Osteoblast (primary cell): ENCODE data around the gene TMEM108. TPM values are rescaled to one million over a fixed set of nuclear protein-coding genes. Genes with fewer than 3 reads are reported as not detected.
"Not testable (repeated sequence)": the region's sequence is repeated elsewhere in the genome, so short reads cannot be mapped to it uniquely, and the experiment has no call there.

Source experiments
- DNase-seq: peaks from one replicate; pipeline ENCODE4 v3.0.0; 2011; ENCODE audit warnings: low spot score, mixed read lengths; ENCODE audit not compliant: insufficient read length; ENCODE audit errors: missing footprints
- H2AFZ ChIP-seq: 2 replicates; pipeline ENCODE4 v1.6.0; 2011; ENCODE audit warnings: mild to moderate bottlenecking, low read length
- H3K27ac ChIP-seq: 2 replicates; pipeline ENCODE4 v1.5.1; 2011; ENCODE audit warnings: mild to moderate bottlenecking, low read depth, low read length, moderate library complexity
- H3K27me3 ChIP-seq: 2 replicates; pipeline ENCODE4 v1.6.0; 2012; ENCODE audit warnings: mild to moderate bottlenecking, control low read depth, inconsistent platforms, low read length, moderate library complexity; ENCODE audit not compliant: insufficient read depth
- H3K36me3 ChIP-seq: 2 replicates; pipeline ENCODE4 v1.5.1; 2011; ENCODE audit warnings: mild to moderate bottlenecking, low read length, control low read depth, moderate library complexity; ENCODE audit not compliant: insufficient read depth
- H3K4me1 ChIP-seq: 2 replicates; pipeline ENCODE4 v1.5.1; 2011; ENCODE audit warnings: mild to moderate bottlenecking, low read length, control low read depth, moderate library complexity; ENCODE audit not compliant: insufficient read depth
- H3K4me2 ChIP-seq: 2 replicates; pipeline ENCODE4 v1.6.0; 2011; ENCODE audit warnings: mild to moderate bottlenecking, low read length; ENCODE audit not compliant: insufficient read depth
- H3K4me3 ChIP-seq: fragments of 200-600 bp; sonication (generic); 3 replicates; pipeline ENCODE4 v1.5.1; 2012; ENCODE audit warnings: mild to moderate bottlenecking, low read length, inconsistent platforms; ENCODE audit not compliant: insufficient read depth
- H3K79me2 ChIP-seq: 2 replicates; pipeline ENCODE4 v1.6.0; 2012; ENCODE audit warnings: mild to moderate bottlenecking, low read length, control low read depth, inconsistent platforms; ENCODE audit not compliant: insufficient read depth
- H3K9me3 ChIP-seq: 2 replicates; pipeline ENCODE4 v1.5.1; 2011; ENCODE audit warnings: low read depth, low read length, control low read depth
- H4K20me1 ChIP-seq: 2 replicates; pipeline ENCODE4 v1.6.0; 2012; ENCODE audit warnings: mild to moderate bottlenecking, low read length, control low read depth; ENCODE audit not compliant: insufficient read depth
- CTCF ChIP-seq: IDR thresholded peaks from 2 replicates; pipeline ENCODE4 v1.5.1; 2011; ENCODE audit warnings: mild to moderate bottlenecking, low read depth, low read length, moderate library complexity; ENCODE audit errors: extremely low read depth
- total RNA-seq: library from RNA; depleted of rRNA; stranded (reverse); fragments of >200 nt; gene quantifications from 2 replicates; pipeline ENCODE4 v1.2.3, GENCODE V29; 2012

TMEM108 gene
- 0.29 and 0.36 TPM in 2 replicates for total RNA-seq

GRCh38 chr3:133038089-133038730, at the start of gene TMEM108:
TMEM108 (plus strand) TSS chr3:133038391.
- H3K36me3 ChIP-seq, result no peaks in the 10 kb centered on the region
- DNase-seq, result peak; percentile 91
- H3K4me2 ChIP-seq, result peak within 1 kb of the TSS; percentile 71
- no peaks in the 10 kb centered on the region for H3K9me3 ChIP-seq
- peaks cover 47% of the 10 kb centered on the region for H3K27me3 ChIP-seq
- no peak for TF ChIP-seq CTCF
- no peak within 1 kb of the TSS for H3K27ac ChIP-seq
- H3K4me1 ChIP-seq, result peaks cover 4% of the 10 kb centered on the region
- H2AFZ ChIP-seq, result peak within 1 kb of the TSS; percentile 76
- no peaks in the 10 kb centered on the region for H4K20me1 ChIP-seq
- H3K4me3 ChIP-seq, result peak within 1 kb of the TSS; percentile 69
- no peaks in the 10 kb centered on the region for H3K79me2 ChIP-seq

GRCh38 chr3:132995971-132996370, 42.2 kb upstream of the TMEM108 start:
- no peak overlapping the region for H2AFZ ChIP-seq
- H3K4me2 ChIP-seq, result no peak overlapping the region
- no peak for TF ChIP-seq CTCF

GRCh38 chr3:132997404-132998185, 40.6 kb upstream of the TMEM108 start:
- H3K4me3 ChIP-seq, result no peak overlapping the region
- no peaks in the 10 kb centered on the region for H3K27me3 ChIP-seq
- no peaks in the 10 kb centered on the region for H3K36me3 ChIP-seq

More at GRCh38 chr3:132995971-132996370, 42.2 kb upstream of the TMEM108 start:
- no peaks in the 10 kb centered on the region for H3K27me3 ChIP-seq
- H3K9me3 ChIP-seq, result no peaks in the 10 kb centered on the region
- no peak overlapping the region for H3K27ac ChIP-seq
- no peaks in the 10 kb centered on the region for H3K79me2 ChIP-seq
- DNase-seq, result no peak
- no peak overlapping the region for H3K4me3 ChIP-seq
- no peaks in the 10 kb centered on the region for H3K36me3 ChIP-seq
- H3K4me1 ChIP-seq, result no peaks in the 10 kb centered on the region
- H4K20me1 ChIP-seq, result no peaks in the 10 kb centered on the region

GRCh38 chr3:133005032-133005431, 33.2 kb upstream of the TMEM108 start:
- H2AFZ ChIP-seq, H4K20me1 ChIP-seq, H3K4me3 ChIP-seq, H3K4me1 ChIP-seq, H3K36me3 ChIP-seq, H3K27me3 ChIP-seq, H3K4me2 ChIP-seq, H3K9me3 ChIP-seq, H3K79me2 ChIP-seq, DNase-seq, H3K27ac ChIP-seq: not testable (repeated sequence)

More at GRCh38 chr3:132997404-132998185, 40.6 kb upstream of the TMEM108 start:
- no peaks in the 10 kb centered on the region for H3K9me3 ChIP-seq
- no peaks in the 10 kb centered on the region for H3K4me1 ChIP-seq
- H3K79me2 ChIP-seq, result no peaks in the 10 kb centered on the region
- no peak for TF ChIP-seq CTCF
- no peak for DNase-seq
- H3K4me2 ChIP-seq, result no peak overlapping the region
- H4K20me1 ChIP-seq, result no peaks in the 10 kb centered on the region
- no peak overlapping the region for H3K27ac ChIP-seq
- H2AFZ ChIP-seq, result no peak overlapping the region
